Stimulated activated effector memory CD8-positive, alpha-beta T cell treated with anti-CD3 and anti-CD28 coated beads, Interleukin-12 subunit alpha, Interleukin-12 subunit beta, amount 100 ng/mL, for 72 hours (primary cell): ENCODE results near the gene CDYL2.

ENCODE experiments used
- ATAC-seq: fragments of 150-1000 bp; cut with Tn5 transposase; 2 replicates; pipeline ENCODE4 v1.10.0; 2021
- DNase-seq, 2 donors: peaks; one replicate each; pipeline ENCODE4 v3.0.0; 2021 to 2022; ENCODE audit warnings: low spot score in 2 of 2
- H3K27ac Mint-ChIP-seq: one replicate; pipeline ENCODE4 v1.8.0; 2022; ENCODE audit warnings: mild to moderate bottlenecking, mixed read lengths
- H3K36me3 Mint-ChIP-seq: one replicate; pipeline ENCODE4 v1.8.0; 2022; ENCODE audit warnings: mild to moderate bottlenecking, mixed read lengths
- H3K4me1 Mint-ChIP-seq: one replicate; pipeline ENCODE4 v1.8.0; 2022; ENCODE audit warnings: mixed read lengths
- H3K4me3 Mint-ChIP-seq: one replicate; pipeline ENCODE4 v1.8.0; 2022; ENCODE audit warnings: mild to moderate bottlenecking, mixed read lengths
- H3K9me3 Mint-ChIP-seq: one replicate; pipeline ENCODE4 v1.8.0; 2022; ENCODE audit warnings: mixed read lengths

The CDYL2 gene

GRCh38 chr16:80804526-80805383 lies at the start of gene CDYL2:
CDYL2 (minus strand) TSS chr16:80804598; CDS start chr16:80804173, 425 bp downstream.
- ATAC-seq (peak; percentile 60), DNase-seq (peak; percentile 25 to 64)
- peak within 1 kb of the TSS; percentile 65 for H3K27ac Mint-ChIP-seq
- H3K9me3 Mint-ChIP-seq = no peaks in the 10 kb centered on the region
- H3K36me3 Mint-ChIP-seq = peaks cover 4% of the 10 kb centered on the region
- peaks cover 35% of the 10 kb centered on the region for H3K4me1 Mint-ChIP-seq
- H3K4me3 Mint-ChIP-seq = peak within 1 kb of the TSS; percentile 80

- no peak overlapping the region for H3K4me3 Mint-ChIP-seq
- DNase-seq (peak in 1 of 2 donors; percentile 3), ATAC-seq (no peak)
- H3K27ac Mint-ChIP-seq = no peak overlapping the region
- no peaks in the 10 kb centered on the region for H3K4me1 Mint-ChIP-seq
- no peaks in the 10 kb centered on the region for H3K36me3 Mint-ChIP-seq
- H3K9me3 Mint-ChIP-seq = no peaks in the 10 kb centered on the region
Measured at GRCh38 chr16:80852261-80852872, 48.0 kb upstream of the CDYL2 start.

- Mint-ChIP-seq H3K36me3 (no peaks in the 10 kb centered on the region), H3K27ac (no peak overlapping the region), H3K4me3 (no peak overlapping the region), H3K4me1 (no peaks in the 10 kb centered on the region), H3K9me3 (no peaks in the 10 kb centered on the region)
- DNase-seq (no peak), ATAC-seq (no peak)
Measured at GRCh38 chr16:80851831-80852230, 47.4 kb upstream of the CDYL2 start.

- Mint-ChIP-seq H3K4me1 (no peaks in the 10 kb centered on the region), H3K27ac (no peak overlapping the region), H3K4me3 (no peak overlapping the region), H3K9me3 (no peaks in the 10 kb centered on the region), H3K36me3 (no peaks in the 10 kb centered on the region)
- DNase-seq = no peak
- ATAC-seq = no peak
Measured at GRCh38 chr16:80850757-80851156, 46.4 kb upstream of the CDYL2 start.

GRCh38 chr16:80848862-80849261 lies 44.5 kb upstream of the CDYL2 start:
- no peak overlapping the region for H3K4me3 Mint-ChIP-seq
- DNase-seq = no peak
- H3K36me3 Mint-ChIP-seq = no peaks in the 10 kb centered on the region
- peaks cover 8% of the 10 kb centered on the region for H3K9me3 Mint-ChIP-seq
- no peak for ATAC-seq
- no peaks in the 10 kb centered on the region for H3K4me1 Mint-ChIP-seq
- H3K27ac Mint-ChIP-seq = no peak overlapping the region

DNA sequence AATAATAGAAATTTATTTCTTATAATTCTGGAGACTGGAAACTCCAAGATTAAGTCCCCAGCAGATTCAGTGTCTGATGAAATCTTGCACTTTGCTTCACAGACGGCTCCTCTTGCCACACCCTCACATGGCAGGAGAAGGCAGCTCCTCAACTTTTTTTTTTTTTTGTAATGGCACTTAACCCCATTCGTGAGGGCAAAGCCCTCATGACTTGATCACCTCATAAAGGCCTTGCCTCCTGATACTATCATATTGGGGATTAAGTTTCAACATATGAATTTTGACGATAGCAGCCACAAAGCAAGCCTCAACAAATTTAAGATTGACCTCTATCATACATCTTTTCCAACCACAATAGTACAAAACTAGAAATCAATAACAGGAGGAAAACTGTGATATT lies 42.3 kb upstream of the CDYL2 start:
- no peak for ATAC-seq
- H3K4me1 Mint-ChIP-seq = no peaks in the 10 kb centered on the region
- no peak overlapping the region for H3K27ac Mint-ChIP-seq
- no peaks in the 10 kb centered on the region for H3K36me3 Mint-ChIP-seq
- no peak for DNase-seq
- H3K4me3 Mint-ChIP-seq = no peak overlapping the region
- H3K9me3 Mint-ChIP-seq = peaks cover 20% of the 10 kb centered on the region

DNA sequence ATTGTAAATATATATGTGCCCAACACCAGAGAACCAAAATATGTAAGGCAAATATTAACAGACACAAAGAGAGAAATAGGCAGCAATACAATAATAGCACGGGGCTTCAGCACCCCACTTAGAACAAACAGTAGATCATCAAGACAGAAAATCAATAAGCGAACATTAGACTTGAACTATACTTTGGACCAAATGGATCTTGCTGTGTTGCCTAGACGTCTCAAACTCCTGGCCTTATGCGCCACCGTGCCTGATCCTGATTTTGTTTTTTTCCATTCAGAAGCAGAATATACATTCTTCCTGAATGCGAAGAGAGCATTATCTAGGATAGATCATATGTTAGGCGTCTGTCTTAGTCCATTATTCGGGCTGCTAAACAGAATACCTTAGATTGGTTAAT lies 41.9 kb upstream of the CDYL2 start:
- Mint-ChIP-seq H3K36me3 (no peaks in the 10 kb centered on the region), H3K27ac (no peak overlapping the region), H3K9me3 (peaks cover 22% of the 10 kb centered on the region), H3K4me1 (no peaks in the 10 kb centered on the region), H3K4me3 (no peak overlapping the region)
- DNase-seq = no peak
- no peak for ATAC-seq

DNA sequence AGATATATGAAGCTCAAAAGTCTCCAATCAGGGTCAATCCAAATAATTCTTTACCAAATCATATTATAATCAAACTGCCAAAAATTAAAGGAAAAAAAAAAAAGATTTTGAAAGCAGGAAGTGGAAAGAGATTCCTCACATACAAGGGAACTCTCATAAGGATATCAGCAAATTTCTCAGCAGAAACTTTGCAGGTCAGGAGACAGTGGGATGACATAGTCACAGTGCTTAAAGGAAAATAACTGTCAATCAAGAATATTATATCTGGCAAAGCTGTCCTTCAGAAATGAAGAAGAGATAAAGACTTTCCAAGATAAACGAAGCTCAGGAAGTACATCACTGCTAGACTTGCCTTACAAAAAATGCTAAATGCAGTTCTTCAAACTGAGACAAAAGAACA lies 40.0 kb upstream of the CDYL2 start:
- ATAC-seq = no peak
- no peak for DNase-seq
- Mint-ChIP-seq H3K4me1 (no peaks in the 10 kb centered on the region), H3K9me3 (peaks cover 24% of the 10 kb centered on the region), H3K27ac (no peak overlapping the region), H3K36me3 (no peaks in the 10 kb centered on the region), H3K4me3 (no peak overlapping the region)

GRCh38 chr16:80841231-80841630 lies 36.8 kb upstream of the CDYL2 start:
- no peaks in the 10 kb centered on the region for H3K4me1 Mint-ChIP-seq
- no peaks in the 10 kb centered on the region for H3K36me3 Mint-ChIP-seq
- DNase-seq (no peak), ATAC-seq (no peak)
- H3K4me3 Mint-ChIP-seq = no peak overlapping the region
- H3K27ac Mint-ChIP-seq = no peak overlapping the region
- H3K9me3 Mint-ChIP-seq = peaks cover 24% of the 10 kb centered on the region

GRCh38 chr16:80837533-80838147 lies 33.2 kb upstream of the CDYL2 start:
- Mint-ChIP-seq H3K27ac (no peak overlapping the region), H3K9me3 (peaks cover 11% of the 10 kb centered on the region), H3K36me3 (no peaks in the 10 kb centered on the region), H3K4me1 (no peaks in the 10 kb centered on the region), H3K4me3 (no peak overlapping the region)
- ATAC-seq = no peak
- DNase-seq = no peak

GRCh38 chr16:80836846-80837245 lies 32.4 kb upstream of the CDYL2 start:
- Mint-ChIP-seq H3K27ac (no peak overlapping the region), H3K9me3 (peaks cover 6% of the 10 kb centered on the region), H3K4me1 (no peaks in the 10 kb centered on the region), H3K36me3 (no peaks in the 10 kb centered on the region), H3K4me3 (no peak overlapping the region)
- DNase-seq = no peak
- ATAC-seq = no peak

- Mint-ChIP-seq H3K4me1 (no peaks in the 10 kb centered on the region), H3K9me3 (peaks cover 3% of the 10 kb centered on the region), H3K4me3 (no peak overlapping the region), H3K36me3 (no peaks in the 10 kb centered on the region), H3K27ac (no peak overlapping the region)
- ATAC-seq (no peak), DNase-seq (no peak)
Measured at GRCh38 chr16:80836202-80836601, 31.8 kb upstream of the CDYL2 start.

DNA sequence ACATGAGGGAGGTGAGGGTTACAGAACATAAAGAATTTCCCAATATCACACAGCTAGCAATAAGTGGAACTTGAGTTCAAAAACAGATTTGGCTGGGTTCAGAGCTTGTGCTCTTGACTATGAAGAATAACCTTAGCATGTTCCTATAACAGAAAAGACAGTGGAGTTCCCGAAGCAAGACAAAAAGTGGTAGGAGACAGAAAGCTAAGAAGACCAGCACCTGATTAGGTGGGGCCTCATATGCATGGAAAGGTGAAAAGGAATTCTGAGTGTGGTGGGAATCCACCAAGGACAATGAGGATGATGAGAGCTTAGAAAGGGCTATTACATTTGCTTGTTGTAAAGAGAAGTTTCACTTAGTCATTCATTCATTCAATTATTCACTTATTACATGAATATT lies 26.6 kb upstream of the CDYL2 start:
- Mint-ChIP-seq H3K4me1 (no peaks in the 10 kb centered on the region), H3K27ac (no peak overlapping the region), H3K4me3 (no peak overlapping the region), H3K36me3 (no peaks in the 10 kb centered on the region), H3K9me3 (no peaks in the 10 kb centered on the region)
- ATAC-seq (no peak), DNase-seq (no peak)

DNA sequence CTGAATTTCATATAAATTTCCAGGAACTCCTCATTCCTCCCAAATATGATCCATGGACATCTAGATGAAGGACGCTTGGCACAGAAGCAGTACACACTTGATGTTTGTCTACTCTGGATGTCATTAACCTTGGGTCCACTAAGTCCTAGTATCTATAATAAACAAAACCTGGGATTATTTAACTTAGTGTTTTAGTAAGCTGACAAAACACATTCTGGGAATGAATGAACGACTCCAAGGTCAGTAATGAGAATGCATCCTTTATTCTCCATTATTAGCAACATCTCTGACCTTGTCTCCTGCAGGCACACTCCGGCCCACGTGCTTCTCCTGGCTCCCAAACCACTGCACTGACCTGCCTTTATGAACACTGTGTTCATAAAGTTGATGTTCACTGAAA lies 24.1 kb upstream of the CDYL2 start:
- no peaks in the 10 kb centered on the region for H3K4me1 Mint-ChIP-seq
- H3K4me3 Mint-ChIP-seq = no peak overlapping the region
- H3K36me3 Mint-ChIP-seq = no peaks in the 10 kb centered on the region
- H3K27ac Mint-ChIP-seq = no peak overlapping the region
- no peaks in the 10 kb centered on the region for H3K9me3 Mint-ChIP-seq
- no peak for DNase-seq
- no peak for ATAC-seq

GRCh38 chr16:80827007-80827406 lies 22.6 kb upstream of the CDYL2 start:
- Mint-ChIP-seq H3K36me3 (no peaks in the 10 kb centered on the region), H3K4me3 (no peak overlapping the region), H3K27ac (no peak overlapping the region), H3K9me3 (no peaks in the 10 kb centered on the region), H3K4me1 (no peaks in the 10 kb centered on the region)
- no peak for ATAC-seq
- DNase-seq = no peak

GRCh38 chr16:80825365-80825758 lies 21.0 kb upstream of the CDYL2 start:
- H3K9me3 Mint-ChIP-seq = no peaks in the 10 kb centered on the region
- ATAC-seq (no peak), DNase-seq (no peak)
- no peaks in the 10 kb centered on the region for H3K4me1 Mint-ChIP-seq
- H3K4me3 Mint-ChIP-seq = no peak overlapping the region
- H3K36me3 Mint-ChIP-seq = no peaks in the 10 kb centered on the region
- no peak overlapping the region for H3K27ac Mint-ChIP-seq
